A673 (cell line): ENCODE measurements around the gene NSFL1C.

Source experiments
- CTCF ChIP-seq: fragments of 300-800, 200-600 bp; sonication (generic); conservative IDR thresholded peaks from 2 replicates; pipeline ENCODE4 v1.5.1; 2017; ENCODE audit warnings: low read depth, mild to moderate bottlenecking, antibody characterized with exemption, low read length, moderate library complexity, mixed read lengths
- EZH2 ChIP-seq: fragments of 200-600 bp; sonication (generic); IDR thresholded peaks from 2 replicates; pipeline ENCODE4 v1.6.1; 2017; ENCODE audit warnings: borderline replicate concordance, low read depth, mild to moderate bottlenecking, mixed read lengths, antibody characterized with exemption, low read length; ENCODE audit not compliant: poor library complexity, severe bottlenecking

- TF ChIP-seq CTCF, result no peak
- no peak for TF ChIP-seq EZH2
Measured at GRCh38 chr20:1392693-1393506, 73.7 kb downstream of the NSFL1C start, which contains the start of gene FKBP1A.
